ENCODE measurements around the gene STAB2.

- TF ChIP-seq, protein P1, sequence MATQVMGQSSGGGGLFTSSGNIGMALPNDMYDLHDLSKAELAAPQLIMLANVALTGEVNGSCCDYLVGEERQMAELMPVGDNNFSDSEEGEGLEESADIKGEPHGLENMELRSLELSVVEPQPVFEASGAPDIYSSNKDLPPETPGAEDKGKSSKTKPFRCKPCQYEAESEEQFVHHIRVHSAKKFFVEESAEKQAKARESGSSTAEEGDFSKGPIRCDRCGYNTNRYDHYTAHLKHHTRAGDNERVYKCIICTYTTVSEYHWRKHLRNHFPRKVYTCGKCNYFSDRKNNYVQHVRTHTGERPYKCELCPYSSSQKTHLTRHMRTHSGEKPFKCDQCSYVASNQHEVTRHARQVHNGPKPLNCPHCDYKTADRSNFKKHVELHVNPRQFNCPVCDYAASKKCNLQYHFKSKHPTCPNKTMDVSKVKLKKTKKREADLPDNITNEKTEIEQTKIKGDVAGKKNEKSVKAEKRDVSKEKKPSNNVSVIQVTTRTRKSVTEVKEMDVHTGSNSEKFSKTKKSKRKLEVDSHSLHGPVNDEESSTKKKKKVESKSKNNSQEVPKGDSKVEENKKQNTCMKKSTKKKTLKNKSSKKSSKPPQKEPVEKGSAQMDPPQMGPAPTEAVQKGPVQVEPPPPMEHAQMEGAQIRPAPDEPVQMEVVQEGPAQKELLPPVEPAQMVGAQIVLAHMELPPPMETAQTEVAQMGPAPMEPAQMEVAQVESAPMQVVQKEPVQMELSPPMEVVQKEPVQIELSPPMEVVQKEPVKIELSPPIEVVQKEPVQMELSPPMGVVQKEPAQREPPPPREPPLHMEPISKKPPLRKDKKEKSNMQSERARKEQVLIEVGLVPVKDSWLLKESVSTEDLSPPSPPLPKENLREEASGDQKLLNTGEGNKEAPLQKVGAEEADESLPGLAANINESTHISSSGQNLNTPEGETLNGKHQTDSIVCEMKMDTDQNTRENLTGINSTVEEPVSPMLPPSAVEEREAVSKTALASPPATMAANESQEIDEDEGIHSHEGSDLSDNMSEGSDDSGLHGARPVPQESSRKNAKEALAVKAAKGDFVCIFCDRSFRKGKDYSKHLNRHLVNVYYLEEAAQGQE (IDR thresholded peaks at IDR 0.05; ENCODE audit: low read depth) = no peak
- TF ChIP-seq MAX (IDR thresholded peaks at IDR 0.05) (no peak), POLR2A (IDR thresholded peaks at IDR 0.05; ENCODE audit: borderline replicate concordance, extremely low read depth, insufficient read depth, insufficient read length) (no peak), EGR1 (IDR thresholded peaks at IDR 0.05; ENCODE audit: low read depth) (no peak), JUND (IDR thresholded peaks at IDR 0.05) (no peak), EZH2 (IDR thresholded peaks at IDR 0.05) (no peak), ZNF274 (IDR thresholded peaks at IDR 0.05; ENCODE audit: low read depth, low read length) (no peak), TCF7L2 (IDR thresholded peaks at IDR 0.05; ENCODE audit: borderline replicate concordance, extremely low read depth, insufficient read depth, insufficient read length) (no peak), POLR2AphosphoS5 (IDR thresholded peaks at IDR 0.05; ENCODE audit: low read depth, low read length) (no peak)
- TF ChIP-seq, protein P2, sequence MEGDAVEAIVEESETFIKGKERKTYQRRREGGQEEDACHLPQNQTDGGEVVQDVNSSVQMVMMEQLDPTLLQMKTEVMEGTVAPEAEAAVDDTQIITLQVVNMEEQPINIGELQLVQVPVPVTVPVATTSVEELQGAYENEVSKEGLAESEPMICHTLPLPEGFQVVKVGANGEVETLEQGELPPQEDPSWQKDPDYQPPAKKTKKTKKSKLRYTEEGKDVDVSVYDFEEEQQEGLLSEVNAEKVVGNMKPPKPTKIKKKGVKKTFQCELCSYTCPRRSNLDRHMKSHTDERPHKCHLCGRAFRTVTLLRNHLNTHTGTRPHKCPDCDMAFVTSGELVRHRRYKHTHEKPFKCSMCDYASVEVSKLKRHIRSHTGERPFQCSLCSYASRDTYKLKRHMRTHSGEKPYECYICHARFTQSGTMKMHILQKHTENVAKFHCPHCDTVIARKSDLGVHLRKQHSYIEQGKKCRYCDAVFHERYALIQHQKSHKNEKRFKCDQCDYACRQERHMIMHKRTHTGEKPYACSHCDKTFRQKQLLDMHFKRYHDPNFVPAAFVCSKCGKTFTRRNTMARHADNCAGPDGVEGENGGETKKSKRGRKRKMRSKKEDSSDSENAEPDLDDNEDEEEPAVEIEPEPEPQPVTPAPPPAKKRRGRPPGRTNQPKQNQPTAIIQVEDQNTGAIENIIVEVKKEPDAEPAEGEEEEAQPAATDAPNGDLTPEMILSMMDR (IDR thresholded peaks at IDR 0.05 in 2 of 3, conservative IDR thresholded peaks at IDR 0.05 in 1 of 3; ENCODE audit: borderline replicate concordance in 1 of 3, insufficient read depth in 1 of 3, low read depth in 2 of 3, low read length in 2 of 3) = no peak
Measured at GRCh38 chr12:103814436-103814835, 227.4 kb downstream of the STAB2 start.
